ENCODE measurements around the gene PPP1R10.

PPP1R10 gene

DNA sequence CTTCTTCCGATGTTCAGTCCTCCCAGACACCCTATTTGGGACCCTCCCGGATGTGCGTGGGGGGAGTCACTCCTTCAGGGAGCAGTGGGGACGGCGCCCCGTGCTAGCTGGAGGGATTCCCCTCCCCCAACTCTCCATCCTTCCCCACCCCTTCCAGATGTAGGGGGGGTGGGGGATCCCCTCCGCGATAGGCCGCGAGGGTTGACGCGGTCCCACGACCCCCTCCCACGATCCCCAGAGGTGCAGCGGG lies 61.3 kb downstream of the PPP1R10 start:
- no peak for DNase-seq

DNA sequence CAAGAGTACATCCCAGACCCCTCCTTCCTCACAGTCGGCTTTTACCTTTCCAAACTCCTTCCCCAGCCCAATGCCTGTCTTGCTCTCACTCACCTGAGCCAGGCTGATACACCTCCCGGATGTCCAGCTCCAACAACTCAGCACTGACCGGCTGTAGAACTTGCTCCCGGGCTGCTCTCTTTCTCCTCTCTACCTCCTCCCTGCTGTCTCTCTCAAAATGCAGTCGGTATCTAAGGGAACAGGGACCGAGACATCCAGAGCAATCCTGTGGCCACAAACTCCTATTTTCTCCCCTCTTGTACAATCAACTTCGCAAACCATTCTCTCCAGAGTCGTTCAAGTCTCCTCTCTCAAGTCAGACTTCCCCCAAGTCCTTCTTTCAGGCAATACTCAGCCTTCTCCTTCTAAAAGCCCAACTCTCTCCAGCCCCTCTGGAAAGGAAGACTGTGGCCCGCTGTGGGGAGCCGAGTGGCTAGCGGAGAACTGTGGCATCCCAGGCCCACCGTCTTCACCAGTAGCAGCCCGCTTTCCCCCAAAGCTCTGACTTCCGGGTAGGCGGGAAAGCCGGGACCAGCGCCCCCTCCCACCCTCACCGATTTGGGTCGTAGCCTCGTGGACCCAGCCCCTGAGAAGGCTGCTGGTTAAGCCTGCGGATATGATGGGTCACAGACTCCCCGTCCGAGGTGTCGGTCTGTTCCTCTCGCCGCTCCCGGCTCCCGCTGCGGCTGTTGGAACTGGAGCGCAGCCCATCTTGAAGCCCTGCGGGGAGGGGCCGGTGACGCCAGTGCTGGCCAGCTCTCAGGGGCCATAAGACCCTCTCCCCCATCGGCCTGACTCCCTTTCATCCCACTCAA lies 61.9 kb downstream of the PPP1R10 start:
- DNase-seq, result no peak

DNA sequence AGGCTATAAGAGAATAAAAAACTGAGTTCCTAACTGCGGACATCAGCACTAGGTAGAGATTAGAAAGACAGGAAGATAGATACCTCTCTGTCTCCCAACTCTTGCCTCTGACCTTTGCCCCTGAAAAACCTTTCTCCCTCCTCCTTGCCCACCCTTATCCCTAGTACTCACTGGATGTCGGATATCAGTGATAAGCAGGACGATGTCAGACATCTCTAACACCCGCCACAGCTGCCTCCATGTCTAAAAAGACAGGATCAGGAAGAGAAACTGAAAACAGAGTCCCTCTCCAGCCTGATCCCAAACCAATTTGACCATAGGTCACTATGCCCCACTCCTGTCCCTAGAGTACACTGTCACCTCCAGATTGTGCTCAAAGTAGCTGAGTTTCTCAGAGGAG lies 62.6 kb downstream of the PPP1R10 start:
- DNase-seq, result no peak
